HCT116 (cell line): Measurements from ENCODE around the gene SLK.

Experiments
- CTCF ChIP-seq, 3 experiments: fragments of 200-600 bp in 1 of 3; sonication (generic) in 1 of 3; IDR thresholded peaks in 2 of 3; conservative IDR thresholded peaks in 1 of 3; 2 replicates each; pipeline ENCODE4 v1.5.1; 2012 to 2017; ENCODE audit warnings: low read depth in 2 of 3, low read length in 2 of 3, antibody characterized with exemption in 1 of 3, borderline replicate concordance in 1 of 3, control low read depth in 1 of 3, mild to moderate bottlenecking in 1 of 3, mixed read lengths in 1 of 3, mixed run types in 1 of 3, moderate library complexity in 1 of 3; ENCODE audit not compliant: insufficient read depth in 1 of 3
- EZH2 ChIP-seq: fragments of 200-600 bp; sonication (generic); IDR thresholded peaks from 2 replicates; pipeline ENCODE4 v1.6.1; 2017; ENCODE audit warnings: antibody characterized with exemption, mixed run types
- EZH2phosphoT487 ChIP-seq: fragments of 200-600 bp; IDR thresholded peaks from 2 replicates; pipeline ENCODE4 v1.6.1; 2018; ENCODE audit warnings: antibody characterized with exemption, borderline replicate concordance
- JUND ChIP-seq: IDR thresholded peaks from 2 replicates; pipeline ENCODE4 v1.6.1; 2012
- POLR2A ChIP-seq: IDR thresholded peaks from 2 replicates; pipeline ENCODE4 v1.7.0; 2011; ENCODE audit warnings: borderline replicate concordance; ENCODE audit not compliant: insufficient read depth, insufficient read length; ENCODE audit errors: extremely low read depth
- YY1 ChIP-seq: IDR thresholded peaks from 2 replicates; pipeline ENCODE4 v1.6.1; 2011; ENCODE audit warnings: low read length, low read depth, moderate library complexity, mild to moderate bottlenecking; ENCODE audit not compliant: insufficient replicate concordance; ENCODE audit errors: extremely low read depth

DNA sequence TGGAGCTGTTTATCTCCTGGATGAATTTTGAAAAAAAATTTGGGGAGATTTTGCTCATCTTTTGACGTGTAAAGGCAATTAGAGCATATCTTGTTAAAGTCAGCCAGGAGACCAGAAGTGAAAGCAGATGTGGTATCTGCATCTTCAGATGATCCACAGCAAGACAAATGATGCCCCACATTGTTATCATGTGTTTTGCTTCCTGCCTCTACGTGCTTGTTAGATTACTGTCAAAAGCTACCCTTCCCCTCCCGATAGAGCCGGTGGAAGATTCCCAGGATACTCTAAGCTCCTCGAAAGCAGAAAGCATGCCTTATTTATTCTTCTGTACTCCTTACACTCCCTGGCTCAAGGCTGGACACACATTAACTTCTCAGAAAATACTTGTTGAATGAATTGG, 105.8 kb downstream of the SLK start:
- TF ChIP-seq EZH2phosphoT487 = no peak
- no peak for TF ChIP-seq POLR2A
- TF ChIP-seq JUND = no peak
- TF ChIP-seq EZH2 = no peak
- TF ChIP-seq CTCF (IDR thresholded peaks at IDR 0.05 in 2 of 3, conservative IDR thresholded peaks at IDR 0.05 in 1 of 3; ENCODE audit: borderline replicate concordance in 1 of 3, insufficient read depth in 1 of 3, low read depth in 2 of 3, low read length in 2 of 3) = no peak
- TF ChIP-seq YY1 = no peak
